Endothelial cell (in vitro differentiated cells): ENCODE data around the gene LAP3. TPM values are rescaled to one million over a fixed set of nuclear protein-coding genes. Genes with fewer than 3 reads are reported as not detected.

Experiments
- DNase-seq: peaks from one replicate; pipeline ENCODE4 v3.0.0; 2021; ENCODE audit warnings: low spot score
- H3K27ac Mint-ChIP-seq: one replicate; pipeline ENCODE4 v1.8.0; 2021; ENCODE audit warnings: mixed read lengths, inconsistent platforms; ENCODE audit not compliant: unreplicated experiment
- H3K27me3 Mint-ChIP-seq: one replicate; pipeline ENCODE4 v1.8.0; 2021; ENCODE audit warnings: mild to moderate bottlenecking, moderate library complexity, mixed read lengths, inconsistent platforms; ENCODE audit not compliant: unreplicated experiment
- H3K36me3 Mint-ChIP-seq: one replicate; pipeline ENCODE4 v1.8.0; 2021; ENCODE audit warnings: mild to moderate bottlenecking, low read depth, mixed read lengths, inconsistent platforms; ENCODE audit not compliant: unreplicated experiment
- H3K4me1 Mint-ChIP-seq: one replicate; pipeline ENCODE4 v1.8.0; 2021; ENCODE audit warnings: mild to moderate bottlenecking, mixed read lengths, inconsistent platforms; ENCODE audit not compliant: unreplicated experiment
- H3K4me3 Mint-ChIP-seq: one replicate; pipeline ENCODE4 v1.8.0; 2021; ENCODE audit warnings: mild to moderate bottlenecking, mixed read lengths, inconsistent platforms; ENCODE audit not compliant: unreplicated experiment
- H3K9me3 Mint-ChIP-seq: one replicate; pipeline ENCODE4 v1.8.0; 2021; ENCODE audit warnings: mixed read lengths, inconsistent platforms; ENCODE audit not compliant: unreplicated experiment
- total RNA-seq: library from RNA; stranded (reverse); fragmentation: NEBNext Ultra II Directional; extraction: Animal tissue kit (Norgen Biotek cat#: 25700); gene quantifications from one replicate; pipeline ENCODE4 v1.2.1, GENCODE V29; 2021; ENCODE audit not compliant: unreplicated experiment
- TF ChIP-seq, protein P1 (sequence below): fragments of 200-600 bp; sonication (generic); IDR thresholded peaks from one replicate; pipeline ENCODE4 v1.5.0; 2021; ENCODE audit warnings: antibody characterized with exemption; ENCODE audit not compliant: unreplicated experiment

Gene LAP3
- total RNA-seq, 1 donor from 2014 or later, result 150 TPM

DNA sequence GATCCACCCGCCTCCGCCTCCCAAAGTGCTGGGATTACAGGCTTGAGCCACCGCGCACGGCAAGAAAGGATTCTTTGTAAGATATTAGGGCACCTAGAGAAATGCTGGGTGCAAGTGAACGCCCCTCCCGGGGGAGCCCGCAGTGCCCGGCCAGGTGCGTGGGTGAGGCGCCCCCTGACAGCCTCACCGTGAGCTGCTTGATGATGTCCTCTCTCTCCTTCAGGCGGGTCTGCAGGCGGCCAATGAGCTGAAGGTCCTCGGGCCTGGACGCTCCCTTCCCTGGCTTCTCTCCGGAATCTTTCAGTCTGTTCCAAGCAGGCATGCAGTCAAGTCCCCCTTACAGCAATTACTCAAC, 59.3 kb downstream of the LAP3 start:
- H3K36me3 Mint-ChIP-seq, result peaks cover 27% of the 10 kb centered on the region

DNA sequence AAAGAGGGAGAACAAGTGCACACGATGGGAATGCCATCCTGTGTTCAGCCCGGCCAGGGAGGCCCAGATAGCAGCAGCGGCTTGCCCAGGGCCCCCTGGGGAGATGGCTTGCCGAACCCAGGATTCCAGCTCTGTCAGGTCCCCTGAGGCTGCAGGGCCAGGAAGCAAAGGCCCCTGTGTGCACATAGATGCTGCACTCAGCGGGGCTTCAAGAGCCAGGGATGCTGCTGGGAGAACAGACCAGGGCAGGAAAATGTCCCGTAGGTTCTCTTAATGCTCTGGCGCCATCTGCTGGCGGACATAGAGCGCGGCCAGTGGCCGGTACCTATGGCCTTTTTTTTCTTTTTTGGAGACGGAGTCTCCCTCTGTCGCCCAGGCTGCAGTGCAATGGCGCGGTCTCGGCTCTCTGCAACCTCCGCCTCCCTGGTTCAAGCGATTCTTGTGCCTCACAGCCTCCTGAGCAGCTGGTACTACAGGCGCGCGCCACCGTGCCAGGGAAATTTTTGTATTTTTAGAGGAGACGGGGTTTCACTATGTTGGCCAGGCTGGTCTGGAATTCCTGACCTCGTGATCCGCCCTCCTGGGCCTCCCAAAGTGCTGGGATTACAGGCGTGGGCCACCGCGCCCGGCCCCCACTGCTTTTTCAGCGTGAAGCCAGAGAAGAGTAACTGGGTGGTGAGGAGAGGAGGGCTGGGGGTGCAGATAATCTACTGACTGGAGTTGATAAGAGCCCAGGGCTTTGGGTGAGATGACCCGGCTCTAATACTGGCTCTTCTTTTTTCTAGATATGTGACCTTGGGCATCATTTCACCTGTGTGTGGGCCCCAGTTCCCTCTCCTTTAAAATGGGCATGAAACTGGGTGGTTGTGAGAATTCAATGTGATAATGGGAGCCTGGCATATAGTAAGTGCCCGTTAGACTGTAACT, 60.0 kb downstream of the LAP3 start:
- Mint-ChIP-seq H3K27ac (no peak overlapping the region), H3K4me1 (peaks cover 3% of the 10 kb centered on the region), H3K36me3 (peaks cover 23% of the 10 kb centered on the region), H3K4me3 (no peak overlapping the region), H3K27me3 (peaks cover 4% of the 10 kb centered on the region), H3K9me3 (no peaks in the 10 kb centered on the region)
- DNase-seq, result peak; percentile 83
- TF ChIP-seq, protein P1, sequence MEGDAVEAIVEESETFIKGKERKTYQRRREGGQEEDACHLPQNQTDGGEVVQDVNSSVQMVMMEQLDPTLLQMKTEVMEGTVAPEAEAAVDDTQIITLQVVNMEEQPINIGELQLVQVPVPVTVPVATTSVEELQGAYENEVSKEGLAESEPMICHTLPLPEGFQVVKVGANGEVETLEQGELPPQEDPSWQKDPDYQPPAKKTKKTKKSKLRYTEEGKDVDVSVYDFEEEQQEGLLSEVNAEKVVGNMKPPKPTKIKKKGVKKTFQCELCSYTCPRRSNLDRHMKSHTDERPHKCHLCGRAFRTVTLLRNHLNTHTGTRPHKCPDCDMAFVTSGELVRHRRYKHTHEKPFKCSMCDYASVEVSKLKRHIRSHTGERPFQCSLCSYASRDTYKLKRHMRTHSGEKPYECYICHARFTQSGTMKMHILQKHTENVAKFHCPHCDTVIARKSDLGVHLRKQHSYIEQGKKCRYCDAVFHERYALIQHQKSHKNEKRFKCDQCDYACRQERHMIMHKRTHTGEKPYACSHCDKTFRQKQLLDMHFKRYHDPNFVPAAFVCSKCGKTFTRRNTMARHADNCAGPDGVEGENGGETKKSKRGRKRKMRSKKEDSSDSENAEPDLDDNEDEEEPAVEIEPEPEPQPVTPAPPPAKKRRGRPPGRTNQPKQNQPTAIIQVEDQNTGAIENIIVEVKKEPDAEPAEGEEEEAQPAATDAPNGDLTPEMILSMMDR, result peak; percentile 95

More for the DNA sequence above, 59.3 kb downstream of the LAP3 start:
- TF ChIP-seq, protein P1, result no peak
- H3K27me3 Mint-ChIP-seq, result peaks cover 4% of the 10 kb centered on the region
- peaks cover 3% of the 10 kb centered on the region for H3K4me1 Mint-ChIP-seq
- DNase-seq, result no peak
- H3K4me3 Mint-ChIP-seq, result no peak overlapping the region
- H3K9me3 Mint-ChIP-seq, result no peaks in the 10 kb centered on the region
- no peak overlapping the region for H3K27ac Mint-ChIP-seq

DNA sequence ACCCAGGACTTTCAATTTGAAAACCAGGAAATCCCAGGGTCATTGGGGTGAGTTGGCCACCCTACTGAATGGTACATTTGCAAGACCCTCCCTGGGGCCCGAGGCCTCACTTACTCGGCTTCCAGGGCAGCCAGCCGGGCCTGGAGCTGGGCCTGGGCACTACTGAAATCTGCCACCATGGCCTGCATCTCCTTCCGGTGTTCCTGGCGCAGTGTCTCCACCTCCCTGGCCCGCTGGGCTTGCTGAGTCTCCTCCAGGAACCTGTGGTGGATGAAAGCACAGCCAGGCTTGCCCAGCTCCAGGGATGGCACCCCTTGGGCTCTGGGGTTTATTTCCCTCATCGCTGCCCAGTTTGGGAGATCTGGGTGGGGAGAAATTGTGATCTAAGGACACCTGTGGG, 62.1 kb downstream of the LAP3 start:
- Mint-ChIP-seq H3K4me1 (peaks cover 3% of the 10 kb centered on the region), H3K27ac (no peak overlapping the region)

GRCh38 chr4:17642398-17642783, 65.4 kb downstream of the LAP3 start:
- TF ChIP-seq, protein P1, result no peak
- Mint-ChIP-seq H3K4me1 (no peaks in the 10 kb centered on the region), H3K9me3 (peaks cover 5% of the 10 kb centered on the region), H3K4me3 (peak overlapping the region; percentile 14), H3K27me3 (peaks cover 10% of the 10 kb centered on the region), H3K27ac (no peak overlapping the region), H3K36me3 (no peaks in the 10 kb centered on the region)
- no peak for DNase-seq

More for the DNA sequence above, 62.1 kb downstream of the LAP3 start:
- peaks cover 11% of the 10 kb centered on the region for H3K27me3 Mint-ChIP-seq
- DNase-seq, result no peak
- no peak overlapping the region for H3K4me3 Mint-ChIP-seq
- TF ChIP-seq, protein P1, result no peak
- H3K36me3 Mint-ChIP-seq, result peaks cover 12% of the 10 kb centered on the region
- peaks cover 5% of the 10 kb centered on the region for H3K9me3 Mint-ChIP-seq

DNA sequence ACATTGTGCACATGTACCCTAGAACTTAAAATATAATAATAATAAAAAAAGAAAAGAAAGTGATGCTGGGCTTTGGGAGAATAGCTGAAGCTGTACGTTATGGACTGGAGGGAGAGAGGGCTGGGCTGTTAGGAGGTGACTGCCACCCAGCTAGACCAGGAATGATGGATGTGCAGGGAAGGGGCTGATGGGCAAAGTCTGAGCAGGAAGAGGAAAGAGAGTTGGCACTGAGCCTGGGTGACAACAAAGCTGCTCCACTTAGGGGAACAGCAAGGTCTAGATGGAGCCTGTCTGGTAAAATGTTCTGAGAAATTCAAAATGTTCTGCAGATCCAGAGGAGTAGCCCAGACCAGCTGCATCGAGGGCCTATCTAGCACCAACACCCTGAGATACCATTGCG, 69.7 kb downstream of the LAP3 start:
- H3K36me3 Mint-ChIP-seq, result peaks cover 2% of the 10 kb centered on the region
- H3K27ac Mint-ChIP-seq, result no peak overlapping the region
- peaks cover 5% of the 10 kb centered on the region for H3K9me3 Mint-ChIP-seq
- peaks cover 13% of the 10 kb centered on the region for H3K27me3 Mint-ChIP-seq
- no peak overlapping the region for H3K4me3 Mint-ChIP-seq
- TF ChIP-seq, protein P1, result no peak
- DNase-seq, result no peak
- peaks cover 4% of the 10 kb centered on the region for H3K4me1 Mint-ChIP-seq
